ENCODE measurements around the gene MTMR10.

MTMR10 gene

DNA sequence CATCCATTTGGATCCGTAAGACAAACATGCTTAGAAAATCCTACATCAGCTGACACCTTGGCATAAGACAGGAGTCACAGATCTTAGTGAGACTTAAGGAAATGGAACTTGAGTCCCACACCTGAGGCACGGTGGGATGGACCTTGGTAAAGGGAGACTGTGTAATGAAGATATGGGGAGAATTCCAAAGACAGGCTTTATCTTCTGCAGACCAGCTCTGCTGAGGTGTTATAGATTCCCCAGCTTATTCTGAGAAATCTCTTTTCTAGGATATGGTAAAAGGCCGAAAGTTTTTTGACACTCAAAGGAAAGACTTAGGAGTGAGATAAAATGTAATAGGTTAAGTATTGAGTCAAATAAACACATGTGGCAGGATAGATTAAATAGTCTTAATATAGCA, 8.3 kb upstream of the MTMR10 start:
- TF ChIP-seq, protein P1, sequence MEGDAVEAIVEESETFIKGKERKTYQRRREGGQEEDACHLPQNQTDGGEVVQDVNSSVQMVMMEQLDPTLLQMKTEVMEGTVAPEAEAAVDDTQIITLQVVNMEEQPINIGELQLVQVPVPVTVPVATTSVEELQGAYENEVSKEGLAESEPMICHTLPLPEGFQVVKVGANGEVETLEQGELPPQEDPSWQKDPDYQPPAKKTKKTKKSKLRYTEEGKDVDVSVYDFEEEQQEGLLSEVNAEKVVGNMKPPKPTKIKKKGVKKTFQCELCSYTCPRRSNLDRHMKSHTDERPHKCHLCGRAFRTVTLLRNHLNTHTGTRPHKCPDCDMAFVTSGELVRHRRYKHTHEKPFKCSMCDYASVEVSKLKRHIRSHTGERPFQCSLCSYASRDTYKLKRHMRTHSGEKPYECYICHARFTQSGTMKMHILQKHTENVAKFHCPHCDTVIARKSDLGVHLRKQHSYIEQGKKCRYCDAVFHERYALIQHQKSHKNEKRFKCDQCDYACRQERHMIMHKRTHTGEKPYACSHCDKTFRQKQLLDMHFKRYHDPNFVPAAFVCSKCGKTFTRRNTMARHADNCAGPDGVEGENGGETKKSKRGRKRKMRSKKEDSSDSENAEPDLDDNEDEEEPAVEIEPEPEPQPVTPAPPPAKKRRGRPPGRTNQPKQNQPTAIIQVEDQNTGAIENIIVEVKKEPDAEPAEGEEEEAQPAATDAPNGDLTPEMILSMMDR (IDR thresholded peaks at IDR 0.05; ENCODE audit: borderline replicate concordance, extremely low read depth, low read length, poor library complexity, severe bottlenecking) = no peak
- TF ChIP-seq EZH2 (IDR thresholded peaks at IDR 0.05; ENCODE audit: borderline replicate concordance, low read depth, low read length, severe bottlenecking) = no peak
- no peaks in the 10 kb centered on the region for H3K4me1 ChIP-seq (ENCODE audit: insufficient read depth, low read length)
- DNase-seq = no peak

DNA sequence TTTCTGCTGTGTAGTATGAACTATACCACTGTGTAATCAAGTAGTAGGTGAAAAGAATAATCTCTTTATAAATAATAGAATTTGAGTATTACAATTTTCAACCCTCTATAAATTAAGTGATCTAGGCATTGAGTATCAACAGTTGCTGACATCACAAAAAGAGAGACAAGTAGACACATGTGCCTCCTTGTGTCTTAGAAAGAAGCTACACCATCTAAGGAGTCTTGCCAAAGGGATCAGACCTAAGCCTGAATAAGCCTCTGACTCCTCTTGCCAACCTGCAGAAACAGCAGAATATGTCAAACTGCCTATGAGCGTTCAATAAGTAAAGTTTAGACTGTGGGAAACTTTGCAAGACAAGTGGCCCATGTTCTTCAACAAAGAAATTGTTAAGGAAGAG, 5.8 kb upstream of the MTMR10 start:
- no peak for DNase-seq
- Histone ChIP-seq H3K4me1 (ENCODE audit: insufficient read depth, low read length) (peaks cover 5% of the 10 kb centered on the region), H2AFZ (ENCODE audit: low read depth, low read length) (no peak overlapping the region), H3K9me3 (ENCODE audit: insufficient read depth, low read length, severe bottlenecking) (no peaks in the 10 kb centered on the region), H3K79me2 (ENCODE audit: insufficient read depth, low read length) (no peaks in the 10 kb centered on the region), H3K27me3 (ENCODE audit: insufficient read depth, low read length, poor library complexity) (peaks cover 1% of the 10 kb centered on the region), H3K4me2 (ENCODE audit: insufficient read depth, low read length) (no peak overlapping the region), H3K36me3 (ENCODE audit: insufficient read depth, low read length) (no peaks in the 10 kb centered on the region), H3K27ac (ENCODE audit: low read length) (no peak overlapping the region), H3K9ac (ENCODE audit: low read depth, low read length) (no peak overlapping the region), H3K4me3 (ENCODE audit: low read depth in 1 of 2, low read length in 2 of 2) (no peak overlapping the region), H4K20me1 (ENCODE audit: insufficient read depth, low read length) (no peaks in the 10 kb centered on the region)
- ATAC-seq (ENCODE audit: insufficient read depth, low read depth) = no peak
- TF ChIP-seq EZH2 (IDR thresholded peaks at IDR 0.05; ENCODE audit: borderline replicate concordance, low read depth, low read length, severe bottlenecking) = no peak
- TF ChIP-seq, protein P1 (IDR thresholded peaks at IDR 0.05; ENCODE audit: borderline replicate concordance, extremely low read depth, low read length, poor library complexity, severe bottlenecking) = no peak

More for the DNA sequence above, 8.3 kb upstream of the MTMR10 start:
- Histone ChIP-seq H3K27ac (ENCODE audit: low read length) (no peak overlapping the region), H2AFZ (ENCODE audit: low read depth, low read length) (no peak overlapping the region), H3K27me3 (ENCODE audit: insufficient read depth, low read length, poor library complexity) (peaks cover 7% of the 10 kb centered on the region), H3K9me3 (ENCODE audit: insufficient read depth, low read length, severe bottlenecking) (no peaks in the 10 kb centered on the region), H3K4me2 (ENCODE audit: insufficient read depth, low read length) (no peak overlapping the region), H3K36me3 (ENCODE audit: insufficient read depth, low read length) (no peaks in the 10 kb centered on the region), H3K9ac (ENCODE audit: low read depth, low read length) (no peak overlapping the region), H3K4me3 (ENCODE audit: low read depth in 1 of 2, low read length in 2 of 2) (no peak overlapping the region), H3K79me2 (ENCODE audit: insufficient read depth, low read length) (no peaks in the 10 kb centered on the region), H4K20me1 (ENCODE audit: insufficient read depth, low read length) (no peaks in the 10 kb centered on the region)
- no peak for ATAC-seq (ENCODE audit: insufficient read depth, low read depth)

DNA sequence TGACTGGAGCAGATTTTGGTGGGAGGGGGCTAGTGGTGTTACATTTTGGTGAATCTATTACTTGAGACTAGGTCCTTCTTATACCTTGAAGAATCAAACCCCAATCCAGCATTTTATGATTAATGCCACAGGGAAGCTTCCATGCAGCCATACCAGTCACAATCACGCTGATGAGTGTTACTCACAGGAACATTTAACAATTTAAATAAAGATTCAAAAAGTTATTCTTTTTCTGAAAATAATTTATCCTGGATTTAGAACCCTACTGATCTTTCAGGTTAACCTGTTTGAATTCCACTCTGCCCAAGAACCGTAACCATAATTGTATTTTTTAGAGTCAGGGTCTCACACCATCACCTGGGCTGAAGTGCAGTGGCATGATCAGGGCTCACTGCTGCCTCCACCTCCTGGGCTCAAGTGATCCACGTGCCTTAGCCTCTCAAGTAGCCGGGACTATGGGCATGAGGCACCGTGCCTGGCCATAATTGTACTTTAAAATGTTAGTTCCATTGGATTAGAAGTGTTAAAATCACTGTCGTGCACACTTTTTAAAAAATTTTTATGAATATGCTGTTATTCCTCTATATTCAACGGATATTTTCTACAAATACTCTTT, 929 bp upstream of the MTMR10 start:
- ATAC-seq (ENCODE audit: insufficient read depth, low read depth) = no peak
- Histone ChIP-seq H3K9ac (ENCODE audit: low read depth, low read length) (peak overlapping the region; percentile 94), H3K27ac (ENCODE audit: low read length) (peak overlapping the region; percentile 86), H3K4me3 (ENCODE audit: low read depth in 1 of 2, low read length in 2 of 2) (peak overlapping the region; percentile 98 to 100; a peak in 3 of 4 replicates), H3K4me1 (ENCODE audit: insufficient read depth, low read length) (peaks cover 32% of the 10 kb centered on the region), H3K36me3 (ENCODE audit: insufficient read depth, low read length) (peaks cover 4% of the 10 kb centered on the region), H3K79me2 (ENCODE audit: insufficient read depth, low read length) (peaks cover 25% of the 10 kb centered on the region), H3K27me3 (ENCODE audit: insufficient read depth, low read length, poor library complexity) (no peaks in the 10 kb centered on the region), H2AFZ (ENCODE audit: low read depth, low read length) (peak overlapping the region; percentile 99), H3K4me2 (ENCODE audit: insufficient read depth, low read length) (peak overlapping the region; percentile 95), H4K20me1 (ENCODE audit: insufficient read depth, low read length) (peaks cover 4% of the 10 kb centered on the region; the same call in 1 of the 2 replicates), H3K9me3 (ENCODE audit: insufficient read depth, low read length, severe bottlenecking) (no peaks in the 10 kb centered on the region)
- TF ChIP-seq, protein P1 (IDR thresholded peaks at IDR 0.05; ENCODE audit: borderline replicate concordance, extremely low read depth, low read length, poor library complexity, severe bottlenecking) = peak; percentile 3
- TF ChIP-seq EZH2 (IDR thresholded peaks at IDR 0.05; ENCODE audit: borderline replicate concordance, low read depth, low read length, severe bottlenecking) = no peak
- DNase-seq = peak; percentile 6

All from DND-41 (cell line).